H1 (cell line): ENCODE measurements around the gene LMNB1. TPM values are rescaled to one million over a fixed set of nuclear protein-coding genes. Genes with fewer than 3 reads are reported as not detected.

Experiments used
- HDAC2 ChIP-seq, 2 experiments: fragments of 300-600 bp in 1 of 2; sonication (generic) in 1 of 2; IDR thresholded peaks; 2 replicates each; pipeline ENCODE4 v1.6.1; 2011 to 2012; ENCODE audit warnings: low read depth in 2 of 2, low read length in 2 of 2, mild to moderate bottlenecking in 2 of 2, moderate library complexity in 2 of 2, borderline replicate concordance in 1 of 2, inconsistent platforms in 1 of 2
- MAX ChIP-seq: IDR thresholded peaks from 2 replicates; pipeline ENCODE4 v1.6.1; 2012; ENCODE audit warnings: inconsistent platforms
- RFX5 ChIP-seq: IDR thresholded peaks from 2 replicates; pipeline ENCODE4 v1.6.1; 2011; ENCODE audit warnings: low read depth, low read length, improper control_type of control experiment, borderline replicate concordance
- SIN3A ChIP-seq, 2 experiments: IDR thresholded peaks in 1 of 2; conservative IDR thresholded peaks in 1 of 2; 2 replicates each; pipeline ENCODE4 v1.6.1; 2011 to 2012; ENCODE audit warnings: low read length in 2 of 2, improper control_type of control experiment in 1 of 2, low read depth in 1 of 2, mild to moderate bottlenecking in 1 of 2
- SIX5 ChIP-seq: IDR thresholded peaks from 2 replicates; pipeline ENCODE4 v1.6.1; 2011; ENCODE audit warnings: mild to moderate bottlenecking, low read depth, low read length
- TAF1 ChIP-seq: IDR thresholded peaks from 2 replicates; pipeline ENCODE4 v1.6.1; 2011; ENCODE audit warnings: mild to moderate bottlenecking, low read depth, low read length
- polyA plus RNA-seq, 7 experiments: library from polyadenylated mRNA; depleted of rRNA in 3 of 7; stranded (reverse) in 5 of 7; unstranded in 2 of 7; fragments of >200 nt in 5 of 7; fragments of 200-250 nt in 2 of 7; gene quantifications; 1 replicate in 5 of 7; 2 replicates in 1 of 7; 4 replicates in 1 of 7; pipeline versions ENCODE4 v1.2.1 to v1.2.3, GENCODE V29; 2011 to 2013; ENCODE audit warnings: missing spikeins in 2 of 7, mixed read lengths in 2 of 7
- total RNA-seq: library from RNA; stranded (reverse); fragmentation: NEBNext Ultra II Directional; extraction: Animal tissue kit (Norgen Biotek cat#: 25700); gene quantifications from 2 replicates; pipeline ENCODE4 v1.2.1, GENCODE V29; 2021
- TF ChIP-seq, protein P1 (sequence below): IDR thresholded peaks from 2 replicates; pipeline ENCODE4 v1.6.1; 2011; ENCODE audit warnings: low read depth, mild to moderate bottlenecking, low read length; ENCODE audit not compliant: insufficient read depth

The LMNB1 gene
- total and polyA plus RNA-seq, 2 of the 8 experiments (the other 6 are each of a cell fraction or from before 2014, with no cell fraction given), result 73.5 to 225 TPM

DNA sequence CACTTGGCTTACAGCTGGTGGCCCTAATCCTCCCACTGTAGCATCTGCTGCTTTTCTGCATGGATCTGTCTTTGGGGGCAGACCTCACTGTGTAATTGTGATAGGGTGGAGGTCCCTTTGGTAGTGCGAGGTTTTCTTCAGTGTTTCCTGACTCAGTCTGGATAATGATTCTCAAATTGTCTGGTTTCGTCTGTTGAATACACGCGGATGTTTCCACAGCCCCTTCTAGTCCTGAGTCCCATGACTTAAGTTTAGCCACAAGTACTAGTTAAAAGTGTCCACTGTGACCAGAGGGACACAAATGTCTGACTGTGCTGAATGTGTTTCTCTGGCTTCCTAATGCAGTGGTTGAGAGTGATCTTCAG, 70.5 kb downstream of the LMNB1 start (continued):
- TF ChIP-seq SIX5, result no peak
- no peak for TF ChIP-seq RFX5
- no peak for TF ChIP-seq SIN3A (conservative IDR thresholded peaks at IDR 0.05 in 1 of 2, IDR thresholded peaks at IDR 0.05 in 1 of 2; ENCODE audit: low read depth in 1 of 2, low read length in 2 of 2)
- TF ChIP-seq MAX, result no peak
- no peak for TF ChIP-seq TAF1
- TF ChIP-seq, protein P1, sequence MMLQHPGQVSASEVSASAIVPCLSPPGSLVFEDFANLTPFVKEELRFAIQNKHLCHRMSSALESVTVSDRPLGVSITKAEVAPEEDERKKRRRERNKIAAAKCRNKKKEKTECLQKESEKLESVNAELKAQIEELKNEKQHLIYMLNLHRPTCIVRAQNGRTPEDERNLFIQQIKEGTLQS, result no peak
- TF ChIP-seq HDAC2 (IDR thresholded peaks at IDR 0.05; ENCODE audit: borderline replicate concordance in 1 of 2, low read depth in 2 of 2, low read length in 2 of 2), result no peak
